ENCODE measurements around the gene METTL13. TPM values are rescaled to one million over a fixed set of nuclear protein-coding genes. Genes with fewer than 3 reads are reported as not detected.

Gene METTL13
- total RNA-seq, 1 donor from 2014 or later, result 39.8 TPM

DNA sequence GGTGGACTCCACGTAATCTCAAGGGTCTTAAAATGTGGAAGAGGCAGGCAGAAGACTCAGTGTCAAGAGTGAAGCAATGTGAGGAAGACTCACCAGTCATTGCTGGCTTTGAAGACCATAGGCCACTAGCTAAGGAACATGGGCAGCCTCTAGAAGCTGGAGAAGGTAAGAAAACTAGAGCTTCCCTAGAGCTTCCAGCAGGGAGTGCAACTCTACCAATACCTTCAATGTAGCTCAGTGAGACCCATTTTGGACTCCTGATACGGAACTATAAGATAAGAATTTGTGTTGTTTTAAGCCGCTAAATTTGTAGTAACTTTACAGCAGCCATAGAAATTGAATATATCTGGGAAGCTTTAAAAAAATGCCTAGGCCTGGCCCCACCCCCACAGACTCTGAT is 18.9 kb downstream of the METTL13 start:
- peaks cover under 1% of the 10 kb centered on the region for H3K36me3 Mint-ChIP-seq
- no peak overlapping the region for H3K27ac Mint-ChIP-seq
- TF ChIP-seq, protein P1, sequence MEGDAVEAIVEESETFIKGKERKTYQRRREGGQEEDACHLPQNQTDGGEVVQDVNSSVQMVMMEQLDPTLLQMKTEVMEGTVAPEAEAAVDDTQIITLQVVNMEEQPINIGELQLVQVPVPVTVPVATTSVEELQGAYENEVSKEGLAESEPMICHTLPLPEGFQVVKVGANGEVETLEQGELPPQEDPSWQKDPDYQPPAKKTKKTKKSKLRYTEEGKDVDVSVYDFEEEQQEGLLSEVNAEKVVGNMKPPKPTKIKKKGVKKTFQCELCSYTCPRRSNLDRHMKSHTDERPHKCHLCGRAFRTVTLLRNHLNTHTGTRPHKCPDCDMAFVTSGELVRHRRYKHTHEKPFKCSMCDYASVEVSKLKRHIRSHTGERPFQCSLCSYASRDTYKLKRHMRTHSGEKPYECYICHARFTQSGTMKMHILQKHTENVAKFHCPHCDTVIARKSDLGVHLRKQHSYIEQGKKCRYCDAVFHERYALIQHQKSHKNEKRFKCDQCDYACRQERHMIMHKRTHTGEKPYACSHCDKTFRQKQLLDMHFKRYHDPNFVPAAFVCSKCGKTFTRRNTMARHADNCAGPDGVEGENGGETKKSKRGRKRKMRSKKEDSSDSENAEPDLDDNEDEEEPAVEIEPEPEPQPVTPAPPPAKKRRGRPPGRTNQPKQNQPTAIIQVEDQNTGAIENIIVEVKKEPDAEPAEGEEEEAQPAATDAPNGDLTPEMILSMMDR (conservative IDR thresholded peaks at IDR 0.05), result no peak
- DNase-seq (ENCODE audit: extremely low spot score, unreplicated experiment), result no peak
- no peak overlapping the region for H3K4me3 Mint-ChIP-seq
- peaks cover 9% of the 10 kb centered on the region for H3K4me1 Mint-ChIP-seq (ENCODE audit: unreplicated experiment)
- no peaks in the 10 kb centered on the region for H3K27me3 Mint-ChIP-seq
- no peaks in the 10 kb centered on the region for H3K9me3 Mint-ChIP-seq

DNA sequence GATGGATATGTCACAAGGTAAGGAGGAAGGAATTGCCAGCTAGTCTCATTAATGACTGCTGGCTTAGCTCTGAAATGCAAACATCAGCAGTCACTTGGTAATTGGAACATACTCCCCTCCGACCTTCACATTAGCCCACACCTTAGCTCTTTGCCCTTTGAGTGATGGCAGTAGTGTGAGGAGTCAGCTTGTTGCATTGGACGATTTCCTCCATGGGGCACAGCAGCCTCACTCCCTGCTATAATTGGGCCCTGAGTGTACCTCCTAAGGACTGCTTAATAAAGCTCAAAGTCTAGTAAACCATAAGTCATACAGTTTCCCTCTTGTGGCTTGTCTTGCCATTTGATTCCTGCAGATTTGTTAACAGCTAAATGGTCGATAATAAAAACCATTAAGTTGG is 19.4 kb downstream of the METTL13 start:
- DNase-seq (ENCODE audit: extremely low spot score, unreplicated experiment), result no peak
- Mint-ChIP-seq H3K27me3 (no peaks in the 10 kb centered on the region), H3K27ac (no peak overlapping the region), H3K4me3 (no peak overlapping the region), H3K36me3 (no peaks in the 10 kb centered on the region), H3K9me3 (no peaks in the 10 kb centered on the region), H3K4me1 (ENCODE audit: unreplicated experiment) (peaks cover 9% of the 10 kb centered on the region)
- TF ChIP-seq, protein P1 (conservative IDR thresholded peaks at IDR 0.05), result no peak

DNA sequence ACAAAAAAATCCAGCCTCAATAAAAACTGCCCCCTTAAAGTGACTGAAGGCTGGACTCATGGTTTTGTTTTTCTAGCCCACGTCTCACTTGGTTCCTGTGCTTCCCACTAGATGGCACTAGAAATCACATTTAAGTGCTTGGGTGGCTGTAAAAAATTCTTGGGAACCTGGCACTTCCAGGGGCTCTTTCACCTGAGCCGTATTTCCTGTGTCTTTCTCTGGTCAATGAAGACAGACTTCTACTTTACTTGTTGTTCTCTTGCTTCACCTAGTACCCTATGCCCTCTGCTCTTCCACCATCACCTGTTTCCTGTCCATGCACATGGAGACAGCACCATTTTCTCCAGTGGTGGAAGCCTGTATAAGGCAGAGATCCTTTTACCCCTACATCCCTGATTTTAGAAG is 20.0 kb downstream of the METTL13 start:
- H3K27ac Mint-ChIP-seq, result no peak overlapping the region

DNA sequence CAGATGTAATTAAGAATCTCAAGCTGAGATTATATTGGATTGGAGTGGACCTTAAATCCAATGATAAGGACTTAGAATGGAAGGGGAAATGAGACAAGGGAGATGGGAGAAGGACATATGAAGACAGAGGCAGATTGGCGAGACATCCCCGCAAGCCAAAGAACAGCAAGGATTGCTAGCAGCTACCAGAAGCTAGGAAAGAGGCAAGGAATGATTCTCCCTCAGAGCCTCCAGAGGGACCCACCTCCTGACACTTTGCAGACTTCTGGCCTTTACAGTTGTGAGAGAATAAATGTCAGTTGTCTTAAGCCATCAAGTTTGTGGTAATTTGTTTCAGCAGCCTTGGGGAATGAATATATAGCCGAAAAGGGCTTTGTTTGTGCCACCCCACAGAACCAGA is 20.7 kb downstream of the METTL13 start:
- H3K36me3 Mint-ChIP-seq, result no peaks in the 10 kb centered on the region
- no peak for DNase-seq (ENCODE audit: extremely low spot score, unreplicated experiment)
- TF ChIP-seq, protein P1 (conservative IDR thresholded peaks at IDR 0.05), result no peak

More for the DNA sequence above, 20.0 kb downstream of the METTL13 start:
- no peaks in the 10 kb centered on the region for H3K9me3 Mint-ChIP-seq
- DNase-seq (ENCODE audit: extremely low spot score, unreplicated experiment), result no peak
- no peak overlapping the region for H3K4me3 Mint-ChIP-seq
- TF ChIP-seq, protein P1 (conservative IDR thresholded peaks at IDR 0.05), result peak; percentile 87
- peaks cover 9% of the 10 kb centered on the region for H3K4me1 Mint-ChIP-seq (ENCODE audit: unreplicated experiment)
- H3K36me3 Mint-ChIP-seq, result no peaks in the 10 kb centered on the region
- H3K27me3 Mint-ChIP-seq, result no peaks in the 10 kb centered on the region

DNA sequence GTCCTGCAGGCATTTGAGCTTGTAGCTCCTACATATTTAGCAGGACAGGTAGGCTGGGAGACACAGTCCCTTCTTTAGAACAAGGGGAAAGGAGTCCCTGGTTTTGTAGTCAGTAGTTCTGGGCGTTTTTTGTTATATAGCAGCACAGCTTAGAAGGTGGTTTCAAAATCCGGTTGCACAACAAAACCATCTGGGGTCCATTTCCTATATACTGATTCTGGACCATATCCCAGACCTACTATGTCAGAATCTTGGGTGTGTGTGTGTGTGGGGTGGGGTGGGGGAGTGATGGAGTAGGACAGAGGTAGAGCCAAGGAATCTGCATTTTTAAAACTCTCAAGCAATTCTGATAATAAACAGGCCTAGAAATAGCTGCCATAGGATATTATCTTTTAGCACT is 21.6 kb downstream of the METTL13 start:
- TF ChIP-seq, protein P1 (conservative IDR thresholded peaks at IDR 0.05), result no peak
- H3K4me1 Mint-ChIP-seq (ENCODE audit: unreplicated experiment), result peaks cover 9% of the 10 kb centered on the region
- no peak overlapping the region for H3K4me3 Mint-ChIP-seq
- no peak for DNase-seq (ENCODE audit: extremely low spot score, unreplicated experiment)
- H3K9me3 Mint-ChIP-seq, result no peaks in the 10 kb centered on the region
- no peak overlapping the region for H3K27ac Mint-ChIP-seq
- H3K27me3 Mint-ChIP-seq, result no peaks in the 10 kb centered on the region
- no peaks in the 10 kb centered on the region for H3K36me3 Mint-ChIP-seq

More for the DNA sequence above, 20.7 kb downstream of the METTL13 start:
- peaks cover 9% of the 10 kb centered on the region for H3K4me1 Mint-ChIP-seq (ENCODE audit: unreplicated experiment)
- H3K9me3 Mint-ChIP-seq, result no peaks in the 10 kb centered on the region
- no peak overlapping the region for H3K4me3 Mint-ChIP-seq
- H3K27ac Mint-ChIP-seq, result no peak overlapping the region
- no peaks in the 10 kb centered on the region for H3K27me3 Mint-ChIP-seq

DNA sequence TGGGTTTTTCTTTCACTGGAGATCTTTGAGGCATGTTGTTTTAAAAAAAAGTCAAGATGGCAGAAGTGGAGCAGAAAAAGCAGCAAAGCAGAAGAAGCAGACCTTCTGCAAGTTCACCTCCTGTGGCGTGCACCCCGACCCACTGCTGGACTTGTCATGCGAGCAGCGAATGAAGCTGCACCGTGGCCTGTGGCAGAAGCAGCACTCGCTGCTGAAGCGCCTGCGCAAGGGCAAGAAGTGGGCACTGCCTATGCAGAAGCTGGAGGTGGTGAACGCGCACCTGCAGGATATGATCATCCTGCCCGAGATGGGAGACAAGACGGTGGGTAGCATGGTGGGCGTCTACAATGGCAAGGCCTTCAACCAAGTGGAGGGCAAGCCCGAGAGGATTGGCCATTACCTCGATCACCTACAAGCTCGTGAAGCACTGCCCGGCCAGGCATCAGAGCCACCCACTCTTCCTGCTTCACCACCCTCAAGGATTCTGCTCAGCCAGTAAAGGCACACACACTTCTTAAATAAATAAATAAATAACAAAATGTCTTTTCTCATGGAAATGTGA is 22.1 kb downstream of the METTL13 start:
- no peak overlapping the region for H3K4me3 Mint-ChIP-seq
- no peaks in the 10 kb centered on the region for H3K36me3 Mint-ChIP-seq
- H3K9me3 Mint-ChIP-seq, result no peaks in the 10 kb centered on the region
- H3K27ac Mint-ChIP-seq, result no peak overlapping the region
- no peak for DNase-seq (ENCODE audit: extremely low spot score, unreplicated experiment)
- peaks cover 9% of the 10 kb centered on the region for H3K4me1 Mint-ChIP-seq (ENCODE audit: unreplicated experiment)
- TF ChIP-seq, protein P1 (conservative IDR thresholded peaks at IDR 0.05), result no peak
- no peaks in the 10 kb centered on the region for H3K27me3 Mint-ChIP-seq

All from type B pancreatic cell (in vitro differentiated cells).